Progenitor cell of endocrine pancreas (in vitro differentiated cells): Measurements from ENCODE around the gene ACSS2. TPM values are rescaled to one million over a fixed set of nuclear protein-coding genes. Genes with fewer than 3 reads are reported as not detected.

Source experiments
- DNase-seq: peaks from one replicate; pipeline ENCODE4 v3.0.0; 2021; ENCODE audit warnings: low spot score; ENCODE audit not compliant: unreplicated experiment
- H3K27ac Mint-ChIP-seq: 2 replicates; pipeline ENCODE4 v1.8.0; 2021; ENCODE audit warnings: mild to moderate bottlenecking, moderate library complexity, mixed read lengths
- H3K27me3 Mint-ChIP-seq: 2 replicates; pipeline ENCODE4 v1.8.0; 2021; ENCODE audit warnings: mixed read lengths
- H3K36me3 Mint-ChIP-seq: 2 replicates; pipeline ENCODE4 v1.8.0; 2022; ENCODE audit warnings: mixed read lengths; ENCODE audit not compliant: insufficient read depth
- H3K4me1 Mint-ChIP-seq: 2 replicates; pipeline ENCODE4 v1.8.0; 2021; ENCODE audit warnings: low read depth, mixed read lengths
- H3K4me3 Mint-ChIP-seq: 2 replicates; pipeline ENCODE4 v1.8.0; 2021; ENCODE audit warnings: low read depth, mild to moderate bottlenecking, moderate library complexity, mixed read lengths
- H3K9me3 Mint-ChIP-seq: 2 replicates; pipeline ENCODE4 v1.8.0; 2021; ENCODE audit warnings: low read depth, mixed read lengths
- total RNA-seq: library from RNA; stranded (reverse); gene quantifications from 2 replicates; pipeline ENCODE4 v1.2.1, GENCODE V29; 2021
- TF ChIP-seq, protein P1 (sequence below): fragments of 200-600 bp; sonication (generic); IDR thresholded peaks from one replicate; pipeline ENCODE4 v1.5.0; 2021; ENCODE audit warnings: antibody characterized with exemption, mild to moderate bottlenecking; ENCODE audit not compliant: unreplicated experiment

Gene ACSS2
- total RNA-seq, 1 donor from 2014 or later = 31.3 TPM

DNA sequence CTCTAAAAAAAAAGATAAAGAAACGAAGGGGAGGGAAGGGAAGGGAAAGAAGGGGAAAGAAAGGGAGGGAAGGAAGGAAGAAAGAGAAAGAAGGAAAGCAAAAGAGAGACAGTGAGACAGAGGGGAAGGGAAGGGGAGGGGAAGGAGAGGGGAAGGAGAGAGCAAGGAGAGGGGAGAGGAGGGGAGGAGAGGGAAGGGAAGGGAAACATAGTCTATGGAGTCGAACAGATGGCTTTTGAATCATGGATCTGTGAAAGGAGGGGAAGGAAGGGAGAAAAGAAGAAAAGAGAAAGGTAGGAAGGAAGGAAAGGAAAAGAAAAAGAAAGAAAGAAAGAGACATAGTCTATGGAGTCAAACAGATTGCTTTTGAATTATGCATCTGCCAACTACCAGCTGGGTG, 34.3 kb upstream of the ACSS2 start:
- no peak for DNase-seq
- no peaks in the 10 kb centered on the region for H3K9me3 Mint-ChIP-seq
- H3K4me1 Mint-ChIP-seq = no peaks in the 10 kb centered on the region
- TF ChIP-seq, protein P1, sequence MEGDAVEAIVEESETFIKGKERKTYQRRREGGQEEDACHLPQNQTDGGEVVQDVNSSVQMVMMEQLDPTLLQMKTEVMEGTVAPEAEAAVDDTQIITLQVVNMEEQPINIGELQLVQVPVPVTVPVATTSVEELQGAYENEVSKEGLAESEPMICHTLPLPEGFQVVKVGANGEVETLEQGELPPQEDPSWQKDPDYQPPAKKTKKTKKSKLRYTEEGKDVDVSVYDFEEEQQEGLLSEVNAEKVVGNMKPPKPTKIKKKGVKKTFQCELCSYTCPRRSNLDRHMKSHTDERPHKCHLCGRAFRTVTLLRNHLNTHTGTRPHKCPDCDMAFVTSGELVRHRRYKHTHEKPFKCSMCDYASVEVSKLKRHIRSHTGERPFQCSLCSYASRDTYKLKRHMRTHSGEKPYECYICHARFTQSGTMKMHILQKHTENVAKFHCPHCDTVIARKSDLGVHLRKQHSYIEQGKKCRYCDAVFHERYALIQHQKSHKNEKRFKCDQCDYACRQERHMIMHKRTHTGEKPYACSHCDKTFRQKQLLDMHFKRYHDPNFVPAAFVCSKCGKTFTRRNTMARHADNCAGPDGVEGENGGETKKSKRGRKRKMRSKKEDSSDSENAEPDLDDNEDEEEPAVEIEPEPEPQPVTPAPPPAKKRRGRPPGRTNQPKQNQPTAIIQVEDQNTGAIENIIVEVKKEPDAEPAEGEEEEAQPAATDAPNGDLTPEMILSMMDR = no peak
- H3K4me3 Mint-ChIP-seq = no peak overlapping the region
- H3K36me3 Mint-ChIP-seq = peaks cover 4% of the 10 kb centered on the region
- H3K27ac Mint-ChIP-seq = no peak overlapping the region
- peaks cover 3% of the 10 kb centered on the region for H3K27me3 Mint-ChIP-seq

DNA sequence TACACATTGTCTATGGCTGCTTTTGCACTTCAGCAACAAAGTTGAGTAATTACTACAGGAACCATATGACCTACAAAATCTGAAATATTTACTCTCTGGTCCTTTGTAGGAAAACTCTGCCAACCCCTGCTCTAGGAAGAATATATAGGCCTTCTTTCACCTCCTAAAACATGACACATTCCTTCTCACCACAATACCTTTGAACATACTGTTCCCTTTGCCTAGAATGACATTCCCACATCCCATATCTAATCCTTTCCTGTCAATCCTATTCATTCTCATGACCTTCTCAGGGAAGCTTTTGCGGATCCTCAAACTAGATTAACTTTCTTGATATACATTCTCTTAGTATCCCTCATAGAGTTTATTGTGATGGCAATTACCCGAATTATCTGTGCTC, 33.0 kb upstream of the ACSS2 start:
- no peak overlapping the region for H3K27ac Mint-ChIP-seq
- TF ChIP-seq, protein P1 = no peak
- H3K4me1 Mint-ChIP-seq = no peaks in the 10 kb centered on the region
- H3K27me3 Mint-ChIP-seq = peaks cover 3% of the 10 kb centered on the region
- no peaks in the 10 kb centered on the region for H3K9me3 Mint-ChIP-seq
- H3K4me3 Mint-ChIP-seq = no peak overlapping the region
- H3K36me3 Mint-ChIP-seq = peaks cover 5% of the 10 kb centered on the region
- no peak for DNase-seq

DNA sequence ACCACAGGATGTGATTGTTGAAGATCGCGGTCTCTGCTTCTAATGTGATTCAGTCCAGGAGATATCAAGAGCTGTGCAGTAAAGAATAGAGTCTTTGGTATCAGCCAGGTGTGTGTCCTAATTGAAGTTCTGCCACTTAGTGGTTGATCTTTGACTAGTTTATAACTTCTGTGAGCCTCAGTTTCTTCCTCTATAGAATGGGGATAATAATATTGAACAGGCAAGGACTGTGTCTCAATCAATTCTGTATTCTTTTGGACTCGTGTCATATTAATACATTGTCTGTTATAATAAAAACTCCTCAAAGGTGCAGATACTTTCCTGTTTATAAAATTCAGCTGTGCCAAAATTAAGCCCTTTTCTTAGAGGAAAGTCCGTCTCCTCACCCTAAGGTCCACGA, 27.8 kb upstream of the ACSS2 start:
- no peak overlapping the region for H3K27ac Mint-ChIP-seq
- H3K4me1 Mint-ChIP-seq = no peaks in the 10 kb centered on the region
- H3K27me3 Mint-ChIP-seq = no peaks in the 10 kb centered on the region
- no peaks in the 10 kb centered on the region for H3K9me3 Mint-ChIP-seq
- TF ChIP-seq, protein P1 = no peak
- DNase-seq = no peak
- no peak overlapping the region for H3K4me3 Mint-ChIP-seq
- H3K36me3 Mint-ChIP-seq = peaks cover 11% of the 10 kb centered on the region

DNA sequence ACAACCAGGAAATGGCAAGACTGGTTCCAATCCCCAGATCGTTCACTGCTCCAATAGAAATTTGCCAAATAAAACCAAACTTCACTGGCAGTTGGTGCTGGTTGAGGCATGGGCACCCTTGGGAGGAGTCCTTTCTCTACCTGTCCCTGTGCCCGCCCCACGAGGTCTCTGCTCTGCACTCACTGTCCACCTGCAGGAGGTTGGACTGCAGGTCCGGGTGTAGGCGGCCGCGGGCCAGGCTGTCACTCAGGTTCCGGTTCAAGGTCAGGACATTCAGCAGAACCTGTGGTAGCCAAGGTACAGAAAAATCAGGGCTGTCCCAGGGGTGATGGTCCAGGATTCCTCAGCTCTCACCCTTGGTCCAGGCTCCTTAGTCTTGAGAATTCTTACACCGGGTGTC, 26.6 kb upstream of the ACSS2 start:
- H3K4me3 Mint-ChIP-seq = no peak overlapping the region
- H3K36me3 Mint-ChIP-seq = peaks cover 11% of the 10 kb centered on the region
- H3K27ac Mint-ChIP-seq = no peak overlapping the region
- TF ChIP-seq, protein P1 = no peak
- H3K9me3 Mint-ChIP-seq = no peaks in the 10 kb centered on the region
- no peaks in the 10 kb centered on the region for H3K4me1 Mint-ChIP-seq
- no peaks in the 10 kb centered on the region for H3K27me3 Mint-ChIP-seq
- DNase-seq = no peak

DNA sequence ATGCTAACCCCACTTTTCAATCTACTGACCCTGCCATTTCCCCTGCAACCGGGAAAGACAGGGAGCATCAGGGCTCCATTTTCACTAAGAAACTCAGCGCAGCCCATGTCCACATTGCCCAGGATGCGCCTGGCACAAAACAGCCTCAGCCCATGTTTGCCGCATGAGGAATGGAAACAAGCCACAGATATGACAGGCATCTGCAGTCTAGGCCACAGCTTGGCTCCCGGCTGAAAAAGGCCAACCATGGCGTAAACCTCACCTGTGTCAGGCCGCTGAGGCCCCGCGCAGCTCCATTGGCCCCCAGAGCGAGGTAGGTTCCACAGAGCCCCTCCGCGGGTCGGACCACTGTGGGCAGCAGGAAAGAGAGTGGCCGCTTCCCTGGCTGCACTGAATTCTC, 25.4 kb upstream of the ACSS2 start:
- Mint-ChIP-seq H3K9me3 (no peaks in the 10 kb centered on the region), H3K27ac (no peak overlapping the region), H3K36me3 (peaks cover 15% of the 10 kb centered on the region), H3K4me3 (no peak overlapping the region), H3K4me1 (no peaks in the 10 kb centered on the region), H3K27me3 (no peaks in the 10 kb centered on the region)
- TF ChIP-seq, protein P1 = no peak
- no peak for DNase-seq
